Kidney glomerular epithelial cell (primary cell): ENCODE data around the gene STPG4.
A peak's percentile ranks its signal among the peaks of the same experiment; 100 is the strongest.
"Not testable (repeated sequence)": the region's sequence is repeated elsewhere in the genome, so short reads cannot be mapped to it uniquely, and the experiment has no call there.

ENCODE experiments used
- DNase-seq: peaks from one replicate; lab custom pipeline; 2025; lab: John Stamatoyannopoulos, UW

The STPG4 gene, protein sequence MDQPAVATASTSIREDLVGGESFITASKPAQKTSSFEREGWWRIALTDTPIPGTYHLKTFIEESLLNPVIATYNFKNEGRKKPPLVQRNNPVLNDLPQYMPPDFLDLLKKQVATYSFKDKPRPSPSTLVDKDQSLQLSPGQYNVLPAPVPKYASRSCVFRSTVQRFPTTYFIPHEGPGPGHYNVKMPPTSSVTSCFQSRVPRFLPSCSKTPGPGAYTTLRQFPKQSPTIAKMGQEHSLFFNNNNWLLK

DNA sequence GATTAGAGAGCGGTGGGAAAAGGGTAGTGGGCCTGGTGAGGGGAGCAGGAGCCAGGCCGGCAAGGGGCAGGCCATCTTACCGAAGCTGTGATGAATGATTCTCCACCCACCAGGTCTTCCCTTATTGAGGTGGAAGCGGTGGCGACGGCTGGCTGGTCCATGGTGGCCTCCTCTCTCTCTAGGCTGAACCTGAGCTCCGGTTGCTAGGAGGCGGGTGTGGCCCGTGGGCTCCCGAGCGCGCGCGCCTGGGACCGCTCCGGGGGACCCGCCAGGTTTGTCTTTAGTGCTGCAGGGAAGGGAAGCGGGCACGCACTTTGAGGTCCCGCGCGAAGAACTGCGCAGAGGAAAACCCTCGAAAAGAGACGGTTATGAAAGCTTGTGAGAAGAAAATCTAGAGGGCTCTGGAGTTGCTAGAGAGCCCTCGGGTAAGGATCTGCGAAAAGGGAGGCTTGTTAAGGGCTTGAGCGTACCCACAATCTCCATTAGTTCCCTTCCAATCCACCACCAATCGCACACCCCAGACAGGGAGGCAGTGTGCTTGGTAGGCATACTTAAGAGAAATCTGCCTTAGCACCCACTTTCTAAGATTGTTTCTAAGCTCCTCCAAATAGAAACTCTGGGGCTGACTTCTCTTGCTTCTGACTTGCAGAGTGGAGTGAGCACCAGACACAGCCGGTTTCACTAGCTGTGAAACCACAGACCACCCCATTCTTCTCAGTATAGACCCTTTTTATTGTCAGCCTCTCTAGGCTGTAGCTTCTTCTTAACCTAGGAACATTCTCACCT, at the start of gene STPG4:
Gene STPG4, minus strand, starts transcription at position 218 of the 786 bp plus-strand sequence. Its CDS starts 57 bp downstream, at position 161.
- DNase-seq = no peak

DNA sequence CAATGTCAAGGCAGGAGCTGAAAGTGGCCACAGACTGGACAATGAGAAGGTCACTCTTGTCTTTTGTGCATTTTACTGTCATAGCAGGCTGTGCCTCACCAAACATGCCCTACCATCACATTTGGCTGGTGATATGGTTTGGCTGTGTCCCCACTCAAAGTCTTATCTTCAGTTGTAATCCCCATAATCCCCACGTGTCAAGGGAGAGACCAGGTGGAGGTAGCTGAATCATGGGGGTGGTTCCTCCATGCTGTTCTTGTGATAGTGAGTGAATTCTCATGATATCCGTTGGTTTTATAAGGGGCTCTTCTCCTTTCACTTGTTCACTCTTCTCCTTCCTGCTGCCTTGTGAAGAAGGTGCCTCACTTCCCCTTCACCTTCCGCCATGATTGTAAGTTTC, 49.6 kb upstream of the STPG4 start:
- DNase-seq = no peak

DNA sequence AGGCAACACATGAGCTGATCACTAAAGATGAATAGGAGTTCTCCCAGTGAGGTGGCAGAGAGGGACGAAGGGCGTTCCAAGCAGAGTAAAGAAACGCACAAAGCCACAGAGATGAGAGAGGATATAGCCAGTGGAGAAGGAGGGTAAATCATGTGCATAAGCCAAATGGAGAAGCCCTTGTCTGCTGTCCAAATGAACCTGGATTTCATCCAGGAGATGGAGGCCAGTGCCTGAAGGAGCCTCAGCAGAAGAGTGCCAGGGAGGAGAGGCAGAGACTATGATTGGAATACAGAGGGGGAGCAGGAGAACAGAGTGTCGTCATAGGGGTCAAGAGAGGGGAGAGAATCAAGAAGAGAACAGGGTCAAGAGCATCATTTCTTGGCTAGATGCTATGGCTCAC, 48.9 kb upstream of the STPG4 start:
- DNase-seq = no peak

DNA sequence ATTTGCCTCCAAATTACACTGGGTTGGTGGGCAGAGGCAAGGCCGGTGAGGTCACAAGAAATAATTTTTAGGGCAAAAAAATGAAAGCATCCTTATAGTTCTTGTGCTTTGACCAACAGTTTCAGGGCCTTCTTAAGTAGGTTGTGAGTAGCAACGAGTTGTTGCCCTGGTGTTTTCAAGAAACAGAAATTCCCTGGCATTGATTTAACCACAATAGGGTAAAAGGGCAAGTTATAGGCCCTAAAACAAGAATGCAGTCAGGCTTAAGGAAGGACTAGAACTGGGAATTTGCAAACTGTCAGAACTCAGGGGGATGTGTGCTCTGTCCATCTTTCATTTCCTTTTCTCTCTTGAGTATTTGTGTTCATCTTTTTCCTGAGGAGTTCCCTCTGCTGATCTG, 46.1 kb upstream of the STPG4 start:
- DNase-seq = no peak

DNA sequence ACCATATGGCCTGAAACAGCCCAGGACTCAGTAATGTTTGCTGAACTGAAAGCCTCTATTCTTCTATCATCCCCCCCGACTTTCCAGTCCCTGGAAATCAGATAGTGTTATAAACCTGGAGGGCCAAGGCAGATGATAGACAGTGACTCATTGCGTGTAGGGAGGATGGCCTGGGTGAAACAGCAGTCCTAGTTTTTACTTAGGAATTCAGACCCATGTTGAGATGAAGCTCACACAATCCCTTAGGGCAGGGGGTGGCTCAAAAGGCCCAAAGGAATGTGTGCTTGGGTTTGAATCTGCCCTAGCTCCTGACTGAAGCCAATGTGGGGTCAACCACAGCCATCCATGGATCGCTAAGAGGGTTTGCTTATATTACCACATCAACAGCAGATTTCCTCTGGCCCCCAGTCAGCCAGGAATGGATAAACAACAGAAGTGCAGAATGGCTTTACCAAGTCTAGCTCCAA, 43.9 kb upstream of the STPG4 start:
- DNase-seq = peak; percentile 98

DNA sequence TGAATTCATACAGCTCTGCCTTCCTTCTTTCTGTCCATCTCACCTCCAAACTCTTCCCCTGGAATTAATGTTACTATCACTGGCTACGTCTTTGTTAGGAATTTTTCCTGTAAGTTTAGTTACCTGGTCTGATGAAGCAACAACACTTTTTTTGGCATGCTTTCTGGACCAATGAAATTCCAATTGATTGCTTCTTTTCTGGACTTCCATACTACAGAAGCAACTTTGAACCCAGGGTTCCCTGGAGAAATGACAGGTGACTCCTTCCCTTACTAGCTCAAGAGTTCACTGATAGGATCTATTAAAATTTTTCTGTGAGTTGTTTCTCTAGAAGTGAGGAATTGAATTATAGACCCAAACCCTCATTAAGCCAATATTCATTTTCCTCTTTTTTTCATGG, 41.4 kb upstream of the STPG4 start:
- no peak for DNase-seq

DNA sequence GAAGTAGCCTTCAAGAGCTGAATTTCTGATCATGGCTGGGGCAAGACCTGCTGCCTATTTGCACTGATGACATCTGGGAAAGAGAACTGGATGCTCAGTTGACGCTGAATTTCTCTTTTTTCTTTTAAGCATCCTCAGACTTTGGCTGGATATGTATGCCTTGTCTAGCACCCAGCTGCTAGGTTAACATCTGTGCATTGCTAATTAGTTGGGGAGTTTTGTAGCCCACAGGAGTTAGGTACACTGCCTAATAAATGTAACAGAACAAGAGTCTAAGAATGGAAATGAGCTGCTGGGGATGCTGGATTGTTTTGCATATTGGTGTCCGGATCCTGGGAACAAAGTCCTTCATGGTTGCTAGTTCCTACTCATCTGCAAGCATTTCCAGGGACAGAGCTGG, 40.9 kb upstream of the STPG4 start:
- no peak for DNase-seq

DNA sequence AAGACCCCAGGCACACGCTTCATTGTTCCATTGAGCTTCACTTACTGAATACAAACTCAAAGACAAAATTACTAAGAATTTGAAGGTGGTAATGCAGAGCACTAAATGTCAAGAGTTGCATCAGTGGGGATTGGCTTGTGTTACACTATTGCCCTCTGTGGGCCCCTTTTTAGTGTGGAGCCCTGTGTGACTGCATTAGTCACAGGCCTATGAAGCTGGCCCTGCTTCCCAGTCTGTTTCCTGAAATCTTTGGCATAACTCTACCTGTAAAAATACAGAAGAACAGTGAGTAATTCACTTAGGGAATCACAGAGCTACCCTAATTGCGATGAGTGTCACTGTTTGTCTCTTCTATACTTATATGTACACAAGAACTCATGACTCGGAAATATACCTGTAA, 40.0 kb upstream of the STPG4 start:
- DNase-seq = peak; percentile 38

DNA sequence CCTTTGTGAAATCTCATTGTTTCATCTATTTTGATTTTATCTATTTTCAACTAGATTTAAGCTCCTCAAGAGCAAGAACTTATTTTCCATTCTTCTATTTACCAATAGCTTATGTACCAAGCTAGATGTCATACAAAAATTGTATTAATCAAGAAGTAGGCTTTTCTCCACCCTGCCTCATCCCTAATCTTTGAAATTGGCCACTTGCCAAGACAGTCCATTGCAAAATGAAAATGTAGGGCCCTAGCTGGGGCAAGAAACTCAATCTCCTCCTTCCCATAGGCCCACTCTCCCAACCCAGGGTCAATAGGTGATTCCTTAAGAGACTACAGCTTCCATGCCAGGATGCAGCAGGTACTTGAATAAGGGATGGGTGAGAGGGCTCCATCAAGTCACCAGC, 39.3 kb upstream of the STPG4 start:
- no peak for DNase-seq

DNA sequence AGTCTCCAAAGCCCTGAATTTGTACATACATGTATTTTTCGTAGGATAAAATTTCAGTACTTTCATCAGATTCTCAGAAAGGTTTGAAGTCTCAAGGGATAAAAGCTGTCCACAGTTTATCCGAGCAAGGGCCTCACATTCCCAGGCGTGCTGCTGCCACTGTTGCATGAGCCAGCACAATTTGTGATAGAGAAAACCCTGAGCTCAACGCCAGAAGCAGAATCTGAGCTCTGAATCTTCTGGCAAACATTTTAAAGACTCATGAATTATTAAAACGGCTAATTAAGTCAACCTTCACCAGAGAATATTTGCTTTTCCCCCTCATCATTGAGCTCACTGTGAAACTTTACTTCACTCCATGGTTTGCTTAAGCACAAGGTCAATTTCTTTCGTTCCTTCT, 38.5 kb upstream of the STPG4 start:
- no peak for DNase-seq

DNA sequence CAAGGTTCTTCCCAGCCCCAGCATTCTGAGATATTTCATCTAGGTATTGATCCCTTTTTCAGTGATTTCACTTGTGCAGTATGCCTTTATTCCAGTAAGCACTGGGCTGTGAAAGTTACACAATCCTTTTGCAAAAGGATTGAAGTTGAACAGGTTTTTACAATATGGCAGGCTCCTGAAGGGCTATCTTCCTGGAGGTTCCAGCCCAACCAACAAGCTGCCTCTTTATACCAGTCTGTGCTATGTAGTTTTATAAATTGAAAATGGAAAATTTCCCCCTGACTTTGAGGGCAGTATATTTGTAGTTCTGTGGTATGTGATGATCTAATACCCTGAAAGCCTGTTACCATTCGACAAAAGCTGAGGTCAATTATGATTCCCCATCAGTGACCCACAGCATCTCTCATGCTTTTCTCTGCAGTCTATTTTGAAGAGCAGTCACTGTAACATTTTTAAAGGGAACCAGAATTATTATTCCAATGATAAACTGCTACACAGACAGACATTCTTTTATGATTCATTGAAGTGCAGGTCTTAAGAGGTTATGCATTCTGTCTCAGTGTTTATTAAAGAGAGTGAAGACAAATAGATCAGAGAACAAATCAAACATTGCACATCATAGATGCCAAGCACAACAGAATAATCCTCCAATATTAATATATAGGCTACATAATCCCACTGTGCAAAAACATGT, 35.2 kb upstream of the STPG4 start:
- DNase-seq = peak; percentile 99

DNA sequence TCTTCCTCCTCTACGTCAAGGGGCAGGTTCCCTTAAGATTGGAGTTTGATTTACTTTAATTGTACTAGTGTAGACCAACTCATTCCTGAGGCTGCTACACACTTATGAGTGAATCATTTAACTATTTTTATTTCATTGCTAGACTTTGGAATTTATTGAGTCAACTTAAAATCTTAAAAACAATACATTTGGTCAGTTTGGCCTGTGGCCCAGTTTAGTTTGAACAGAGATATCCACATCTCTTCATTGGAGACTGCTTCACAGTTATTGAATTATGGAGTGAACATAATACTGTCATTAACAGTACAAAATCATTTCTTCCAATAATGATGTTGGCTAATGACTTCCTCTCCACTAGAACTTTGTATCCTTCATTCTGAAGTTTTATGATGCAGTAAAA, 34.5 kb upstream of the STPG4 start:
- peak; percentile 91 for DNase-seq

DNA sequence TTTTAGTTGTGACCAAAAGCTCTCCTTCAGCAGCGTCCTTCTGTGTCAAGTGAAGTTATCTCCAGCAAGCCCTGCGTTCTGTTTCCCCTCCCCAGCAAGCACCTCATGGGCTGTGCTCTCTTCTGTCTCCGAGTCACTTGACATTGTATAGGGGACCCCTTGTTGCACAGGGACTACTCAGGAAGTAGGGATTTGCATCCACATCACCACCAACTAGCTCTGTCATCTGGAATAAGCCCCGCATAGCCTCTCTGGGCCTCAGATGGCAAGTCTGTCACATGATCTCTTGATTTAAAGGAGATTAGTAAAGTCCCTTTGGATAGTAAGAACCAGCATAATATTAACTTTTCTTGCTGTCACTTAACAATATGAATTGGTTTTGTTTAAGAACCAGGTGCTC, 32.0 kb upstream of the STPG4 start:
- no peak for DNase-seq

DNA sequence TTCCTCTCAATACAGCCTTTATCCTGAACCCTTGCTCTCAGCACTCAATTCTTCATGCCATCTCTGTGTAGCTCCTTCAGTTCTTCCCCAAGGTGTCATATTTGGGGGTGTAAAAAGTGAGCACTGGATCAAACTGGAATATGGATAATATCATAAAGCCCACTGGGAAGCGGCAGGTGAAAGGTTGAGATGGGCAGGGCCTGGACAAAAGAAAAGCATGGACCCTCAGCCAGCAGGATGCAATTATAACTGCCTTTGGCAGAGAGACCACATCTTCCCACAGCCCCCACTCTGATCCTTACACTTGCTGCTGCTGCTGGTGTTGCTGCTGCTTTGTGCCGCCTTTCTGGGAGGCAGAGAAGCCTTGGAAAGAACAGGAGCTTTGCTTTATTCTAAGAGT, 31.2 kb upstream of the STPG4 start:
- no peak for DNase-seq

DNA sequence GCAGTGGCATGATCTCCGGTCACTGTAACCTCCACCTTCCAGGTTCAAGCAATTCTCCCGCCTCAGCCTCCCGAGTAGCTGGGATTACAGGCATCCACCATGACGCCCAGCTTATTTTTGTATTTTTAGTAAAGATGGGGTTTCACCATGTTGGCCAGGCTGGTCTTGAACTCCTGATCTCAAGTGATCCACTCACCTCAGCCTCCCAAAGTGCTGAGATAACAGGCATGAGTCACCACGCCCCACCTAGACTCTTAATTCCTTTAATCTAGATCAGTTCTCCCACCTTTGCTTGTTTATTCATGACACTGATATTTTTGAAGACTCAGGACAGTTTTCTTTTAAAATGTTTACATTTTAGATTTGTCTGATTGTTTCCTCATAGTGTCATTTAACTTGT, 30.0 kb upstream of the STPG4 start:
- not testable (repeated sequence) for DNase-seq

DNA sequence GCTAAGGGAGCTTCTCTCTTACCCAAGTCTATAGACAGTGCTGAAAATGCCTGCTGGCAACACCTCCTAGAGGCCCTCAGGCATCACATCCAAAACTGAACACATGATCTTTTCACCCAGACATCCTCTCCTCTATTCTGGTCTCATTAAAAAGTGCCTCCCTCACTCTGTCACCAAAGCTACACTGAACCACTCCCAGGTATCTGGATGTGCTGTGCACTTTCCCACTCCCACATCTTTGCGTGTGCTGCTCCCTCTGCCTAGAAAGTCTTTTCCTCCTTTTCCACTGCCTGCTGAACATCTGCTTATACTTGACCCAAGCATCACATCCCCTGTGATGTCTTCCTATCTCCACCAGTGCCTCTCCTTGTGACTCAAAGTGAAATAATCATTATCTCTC, 26.1 kb upstream of the STPG4 start:
- DNase-seq = no peak

DNA sequence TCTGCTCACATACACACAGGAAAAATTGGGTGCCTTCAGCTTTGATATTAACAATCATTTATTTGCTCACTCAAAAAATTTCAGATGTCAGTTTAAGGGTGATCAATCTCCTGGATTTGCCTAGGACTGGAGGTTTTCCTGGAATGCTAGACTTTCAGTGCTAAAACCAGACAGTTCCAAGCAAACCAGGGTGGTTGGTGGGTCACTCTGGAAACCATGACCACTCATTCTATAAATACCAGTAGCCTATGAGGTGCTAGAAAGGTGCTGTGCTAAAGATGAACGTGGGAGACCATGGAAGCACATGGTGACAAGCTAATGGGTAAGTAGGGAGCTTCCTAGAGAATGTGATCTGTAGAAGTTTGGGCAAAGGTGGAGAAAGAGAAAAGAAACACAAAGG, 25.4 kb upstream of the STPG4 start:
- no peak for DNase-seq

DNA sequence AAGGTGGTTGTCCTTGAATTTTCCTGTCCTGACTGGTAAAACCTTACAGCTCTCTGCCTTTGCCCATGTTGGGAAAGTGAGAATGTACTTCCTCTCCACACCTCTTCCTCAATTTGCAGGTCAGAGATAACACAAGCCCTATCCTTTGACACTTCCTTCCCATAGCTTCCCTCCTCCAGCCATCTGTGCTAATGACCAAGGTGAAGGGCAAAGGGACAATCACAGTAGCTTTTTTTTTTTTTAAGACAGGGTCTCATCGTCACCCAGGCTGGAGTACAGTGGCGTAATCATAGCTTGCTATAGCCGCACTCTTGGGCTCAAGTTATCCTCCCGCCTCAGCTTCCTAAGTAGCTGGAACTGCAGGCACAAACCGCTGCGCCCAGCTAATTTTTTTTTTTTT, 24.3 kb upstream of the STPG4 start:
- DNase-seq = no peak

DNA sequence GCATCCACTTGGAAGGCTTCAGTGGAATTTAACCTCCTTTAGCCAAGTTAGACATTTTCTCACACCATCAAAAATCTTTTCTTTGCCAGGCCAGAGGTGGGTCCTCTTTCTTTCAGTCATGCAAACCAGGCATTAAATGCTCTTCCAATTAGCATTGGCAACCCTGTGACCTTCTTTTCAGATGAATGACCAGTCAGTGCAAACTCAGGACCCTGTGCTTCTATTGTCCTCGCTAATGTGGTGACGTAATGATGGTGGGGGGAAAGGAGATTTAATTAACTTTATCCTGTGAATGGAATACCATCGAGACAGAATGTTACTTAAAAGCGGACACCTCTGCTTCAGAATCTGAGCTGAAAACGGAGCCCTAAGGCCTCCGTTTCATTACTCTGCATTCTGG, 23.2 kb upstream of the STPG4 start:
- no peak for DNase-seq

DNA sequence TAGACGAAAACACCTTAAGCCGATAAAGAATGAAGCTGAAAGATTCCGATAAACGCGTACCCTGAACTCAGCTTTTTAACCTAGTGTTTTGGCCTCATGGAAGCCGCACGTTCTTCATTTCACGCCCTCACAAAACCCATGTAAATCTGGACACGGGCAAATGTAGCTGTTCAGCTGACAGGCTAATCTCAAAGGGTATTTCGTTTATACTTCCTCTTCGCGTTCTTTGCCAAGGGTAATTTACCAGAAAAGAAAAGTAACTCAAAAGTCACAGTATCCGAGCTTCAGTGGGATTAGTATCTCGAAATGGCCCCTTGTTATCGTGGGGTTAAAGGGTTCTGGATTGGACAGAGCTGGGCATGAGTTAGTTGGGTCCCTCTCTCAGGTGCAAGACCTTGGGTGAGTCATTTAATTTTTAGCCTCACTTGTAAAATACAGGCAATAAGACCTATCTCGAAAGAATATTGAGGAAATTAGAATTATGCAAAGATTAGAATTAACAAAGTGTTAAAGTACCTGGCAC, 22.0 kb upstream of the STPG4 start:
- no peak for DNase-seq

DNA sequence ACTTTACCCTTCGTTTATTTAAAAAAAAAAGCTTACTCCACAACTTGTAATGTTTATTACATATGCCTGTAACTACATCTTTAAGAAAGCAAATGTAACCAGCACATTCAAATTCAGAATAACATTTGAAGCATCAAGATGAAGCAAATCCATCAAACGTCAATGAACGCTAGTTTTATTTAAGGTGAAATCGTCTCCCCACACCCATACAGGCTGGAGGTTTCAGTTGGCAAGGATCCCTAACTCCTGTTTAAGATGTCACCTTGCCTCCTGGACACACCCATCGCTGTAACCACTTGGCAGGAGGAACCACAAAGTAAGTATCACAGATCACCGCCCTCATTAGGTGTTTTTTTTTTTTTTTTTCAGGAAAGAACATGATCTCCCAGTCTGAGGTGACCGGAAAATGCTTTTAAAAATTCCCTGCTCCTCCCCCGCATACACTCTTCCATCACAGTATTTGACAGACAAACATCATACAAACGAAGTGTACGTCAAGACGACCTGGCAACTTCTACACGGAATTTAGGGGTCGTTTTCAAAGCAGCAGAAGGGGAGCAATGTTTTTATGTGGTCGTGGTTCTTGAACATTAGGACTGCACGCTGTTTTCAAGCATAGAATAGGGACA, 19.7 kb upstream of the STPG4 start:
- DNase-seq = peak; percentile 69

DNA sequence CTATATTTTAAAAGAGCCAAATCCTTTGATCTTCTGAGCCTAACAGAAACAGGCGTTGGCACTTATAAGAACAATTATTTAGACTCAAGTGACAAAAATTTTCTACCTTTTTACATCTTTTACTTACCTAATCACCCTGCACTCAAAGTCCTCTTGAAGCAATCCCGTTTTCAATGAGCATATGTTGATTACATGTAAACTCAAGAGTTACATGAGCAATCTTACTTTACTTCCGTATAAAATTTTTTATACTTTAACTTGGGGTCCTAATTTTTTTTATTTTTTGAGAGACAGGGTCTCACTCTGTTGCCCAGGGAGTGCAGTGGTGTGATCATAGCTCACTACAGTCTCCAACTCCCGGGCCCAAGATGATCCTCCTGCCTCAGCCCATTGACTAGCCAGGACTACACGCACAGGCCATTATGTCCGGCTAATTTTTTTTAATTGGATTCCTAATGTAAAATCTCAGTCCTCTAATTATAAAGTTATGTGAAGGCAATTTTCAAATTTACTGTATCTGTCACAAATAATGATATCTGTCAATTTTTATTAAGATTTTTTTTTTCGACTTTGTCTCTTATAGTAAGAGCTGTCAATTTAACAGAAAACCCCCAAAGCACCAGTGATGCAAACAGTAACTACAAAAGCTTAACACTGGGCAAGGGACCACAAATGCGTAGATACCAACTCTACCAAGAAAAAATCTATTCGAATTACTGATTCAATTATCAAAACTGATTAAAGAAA, 19.1 kb upstream of the STPG4 start:
- DNase-seq = peak; percentile 57
